ENCODE results near the gene PLEKHN1.

Gene PLEKHN1

GRCh38 chr1:997713-997992 is 31.4 kb downstream of the PLEKHN1 start:
- in situ Hi-C loops (cut with MboI; ENCODE audit: low sequenced_read_pairs, unreplicated experiment), result no loop called here
- TF ChIP-seq CTCF (IDR thresholded peaks at IDR 0.05; ENCODE audit: borderline replicate concordance, control extremely low read depth, extremely low read depth, insufficient read depth, missing control alignments), result no peak
- no peak for DNase-seq (ENCODE audit: low spot score)

GRCh38 chr1:997993-998744 is 31.9 kb downstream of the PLEKHN1 start:
- no peak for TF ChIP-seq CTCF (IDR thresholded peaks at IDR 0.05; ENCODE audit: borderline replicate concordance, control extremely low read depth, extremely low read depth, insufficient read depth, missing control alignments)
- DNase-seq (ENCODE audit: low spot score), result no peak
- in situ Hi-C loops (cut with MboI; ENCODE audit: low sequenced_read_pairs, unreplicated experiment), result no loop called here

- no peak for TF ChIP-seq CTCF (IDR thresholded peaks at IDR 0.05; ENCODE audit: borderline replicate concordance, control extremely low read depth, extremely low read depth, insufficient read depth, missing control alignments)
- in situ Hi-C loops (cut with MboI; ENCODE audit: low sequenced_read_pairs, unreplicated experiment), result no loop called here
- DNase-seq (ENCODE audit: low spot score), result no peak
Observed at GRCh38 chr1:998745-998994, 32.4 kb downstream of the PLEKHN1 start.

- in situ Hi-C loops (cut with MboI; ENCODE audit: low sequenced_read_pairs, unreplicated experiment), result no loop called here
- TF ChIP-seq CTCF (IDR thresholded peaks at IDR 0.05; ENCODE audit: borderline replicate concordance, control extremely low read depth, extremely low read depth, insufficient read depth, missing control alignments), result no peak
- DNase-seq (ENCODE audit: low spot score), result peak; percentile 59
Observed at GRCh38 chr1:998995-999724, 32.9 kb downstream of the PLEKHN1 start.

- DNase-seq (ENCODE audit: low spot score), result peak; percentile 76
- TF ChIP-seq CTCF (IDR thresholded peaks at IDR 0.05; ENCODE audit: borderline replicate concordance, control extremely low read depth, extremely low read depth, insufficient read depth, missing control alignments), result no peak
- in situ Hi-C loops (cut with MboI; ENCODE audit: low sequenced_read_pairs, unreplicated experiment), result no loop called here
Observed at GRCh38 chr1:999725-1000356, 33.6 kb downstream of the PLEKHN1 start, which contains the start of gene HES4. Gene HES4, minus strand, starts transcription at chr1:1000097. Its CDS starts 124 bp downstream, at chr1:999973.

GRCh38 chr1:1000357-1001056 is 34.2 kb downstream of the PLEKHN1 start:
- in situ Hi-C loops (cut with MboI; ENCODE audit: low sequenced_read_pairs, unreplicated experiment), result no loop called here
- DNase-seq (ENCODE audit: low spot score), result peak; percentile 84
- TF ChIP-seq CTCF (IDR thresholded peaks at IDR 0.05; ENCODE audit: borderline replicate concordance, control extremely low read depth, extremely low read depth, insufficient read depth, missing control alignments), result no peak
